ENCODE data around the gene MEI1. TPM values are rescaled to one million over a fixed set of nuclear protein-coding genes. Genes with fewer than 3 reads are reported as not detected.

The MEI1 gene
- total RNA-seq, 1 experiment from 2014 or later = 0.24 TPM

DNA sequence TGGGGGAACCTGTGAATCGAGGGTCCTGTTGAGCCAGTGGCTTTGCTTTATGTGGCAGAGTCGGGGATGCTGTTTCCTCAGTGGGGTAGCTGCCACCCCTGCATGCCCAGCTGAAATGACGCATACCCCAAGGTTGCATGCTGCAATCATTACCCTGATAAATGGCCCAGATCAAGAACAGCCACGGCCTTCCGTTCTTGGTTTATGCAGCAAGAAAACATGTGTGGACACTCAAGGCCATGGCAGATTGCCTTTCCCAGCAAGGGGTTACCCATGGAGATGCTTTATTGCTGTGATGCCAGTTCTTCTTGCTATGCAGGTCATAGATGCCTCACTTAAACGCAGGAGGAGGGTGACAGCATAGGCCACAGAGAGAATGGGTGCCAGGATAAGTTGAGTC lies 119.3 kb downstream of the MEI1 start:
- TF ChIP-seq, protein P1, sequence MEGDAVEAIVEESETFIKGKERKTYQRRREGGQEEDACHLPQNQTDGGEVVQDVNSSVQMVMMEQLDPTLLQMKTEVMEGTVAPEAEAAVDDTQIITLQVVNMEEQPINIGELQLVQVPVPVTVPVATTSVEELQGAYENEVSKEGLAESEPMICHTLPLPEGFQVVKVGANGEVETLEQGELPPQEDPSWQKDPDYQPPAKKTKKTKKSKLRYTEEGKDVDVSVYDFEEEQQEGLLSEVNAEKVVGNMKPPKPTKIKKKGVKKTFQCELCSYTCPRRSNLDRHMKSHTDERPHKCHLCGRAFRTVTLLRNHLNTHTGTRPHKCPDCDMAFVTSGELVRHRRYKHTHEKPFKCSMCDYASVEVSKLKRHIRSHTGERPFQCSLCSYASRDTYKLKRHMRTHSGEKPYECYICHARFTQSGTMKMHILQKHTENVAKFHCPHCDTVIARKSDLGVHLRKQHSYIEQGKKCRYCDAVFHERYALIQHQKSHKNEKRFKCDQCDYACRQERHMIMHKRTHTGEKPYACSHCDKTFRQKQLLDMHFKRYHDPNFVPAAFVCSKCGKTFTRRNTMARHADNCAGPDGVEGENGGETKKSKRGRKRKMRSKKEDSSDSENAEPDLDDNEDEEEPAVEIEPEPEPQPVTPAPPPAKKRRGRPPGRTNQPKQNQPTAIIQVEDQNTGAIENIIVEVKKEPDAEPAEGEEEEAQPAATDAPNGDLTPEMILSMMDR (conservative IDR thresholded peaks at IDR 0.05; ENCODE audit: low read depth, low read length) = no peak
- no peak for TF ChIP-seq EZH2 (IDR thresholded peaks at IDR 0.05; ENCODE audit: borderline replicate concordance, low read depth, low read length, poor library complexity, severe bottlenecking)
- no TSS peak for BruUV-seq (replicated peaks)
- intact Hi-C loops (cut with micrococcal nuclease; ENCODE audit: unreplicated experiment) = no loop called here

DNA sequence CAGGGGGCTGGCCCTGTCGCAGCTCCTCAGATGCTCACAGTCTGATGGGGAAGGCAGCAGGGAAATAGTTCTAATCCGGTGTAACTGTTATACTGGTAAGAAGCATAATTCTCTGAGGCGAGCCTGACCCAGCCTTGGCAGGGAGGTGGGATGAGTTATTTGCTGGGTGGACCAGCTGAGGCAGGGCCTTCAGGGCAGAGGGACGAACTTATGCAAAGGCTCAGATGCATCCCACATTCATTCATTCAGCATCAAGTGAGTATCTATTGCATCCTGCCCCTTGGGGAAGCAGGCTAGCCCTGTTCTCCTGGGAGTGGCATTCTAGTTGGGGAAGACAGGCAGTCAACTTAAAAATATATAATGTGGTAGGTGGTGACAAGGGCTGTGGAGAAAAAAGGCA lies 120.0 kb downstream of the MEI1 start:
- H3K27ac ChIP-seq (ENCODE audit: low read depth, low read length, poor library complexity, severe bottlenecking) = no peak overlapping the region
- intact Hi-C loops (cut with micrococcal nuclease; ENCODE audit: unreplicated experiment) = no loop called here

More for the DNA sequence above, 119.3 kb downstream of the MEI1 start:
- POLR2A ChIA-PET (ENCODE audit: low non-redundant PET) = no interaction called here
- H3K36me3 ChIP-seq (ENCODE audit: insufficient read depth, low read length, poor library complexity, severe bottlenecking) = peaks cover 11% of the 10 kb centered on the region
- no peak for DNase-seq (ENCODE audit: low spot score)
- H3K27me3 ChIP-seq (replicated peaks; ENCODE audit: insufficient read depth, low read depth, low read length, poor library complexity) = no peaks in the 10 kb centered on the region
- no peak overlapping the region for H3K4me3 ChIP-seq (ENCODE audit: low read depth, low read length, poor library complexity, severe bottlenecking)
- CTCF ChIA-PET = no interaction called here
- H3K9me3 ChIP-seq (ENCODE audit: low read depth, low read length, poor library complexity, severe bottlenecking) = no peaks in the 10 kb centered on the region
- H3K4me1 ChIP-seq (ENCODE audit: insufficient read depth, low read length, poor library complexity, severe bottlenecking) = peaks cover 14% of the 10 kb centered on the region
- peak overlapping the region; percentile 23 for H3K27ac ChIP-seq (ENCODE audit: low read depth, low read length, poor library complexity, severe bottlenecking)

DNA sequence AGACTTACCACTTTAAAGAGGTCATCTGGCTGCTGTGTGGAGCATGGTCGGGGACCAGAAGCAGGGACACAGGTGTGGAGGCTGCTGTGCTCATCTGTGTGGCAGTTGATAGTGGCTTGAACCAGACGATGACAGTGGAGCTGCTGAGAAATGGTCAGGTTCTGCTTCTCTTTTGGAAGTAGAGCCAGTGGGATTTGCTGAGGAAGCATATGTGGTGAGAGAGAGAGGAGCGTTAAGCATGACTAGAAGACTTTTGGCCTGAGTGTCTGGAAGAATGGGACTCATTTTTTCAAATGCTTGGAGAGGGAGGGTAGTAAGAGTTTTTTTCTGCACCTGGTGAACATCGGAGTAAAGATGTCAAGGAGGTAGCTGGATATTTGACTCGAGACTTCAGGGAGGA lies 121.1 kb downstream of the MEI1 start:
- TF ChIP-seq, protein P1 (conservative IDR thresholded peaks at IDR 0.05; ENCODE audit: low read depth, low read length) = no peak
- TF ChIP-seq EZH2 (IDR thresholded peaks at IDR 0.05; ENCODE audit: borderline replicate concordance, low read depth, low read length, poor library complexity, severe bottlenecking) = no peak
- BruUV-seq (replicated peaks) = no TSS peak
- H3K4me3 ChIP-seq (ENCODE audit: low read depth, low read length, poor library complexity, severe bottlenecking) = no peak overlapping the region
- H3K9me3 ChIP-seq (ENCODE audit: low read depth, low read length, poor library complexity, severe bottlenecking) = no peaks in the 10 kb centered on the region
- DNase-seq (ENCODE audit: low spot score) = no peak
- H3K27ac ChIP-seq (ENCODE audit: low read depth, low read length, poor library complexity, severe bottlenecking) = peak overlapping the region; percentile 22
- H3K4me1 ChIP-seq (ENCODE audit: insufficient read depth, low read length, poor library complexity, severe bottlenecking) = peaks cover 14% of the 10 kb centered on the region
- POLR2A ChIA-PET (ENCODE audit: low non-redundant PET) = no interaction called here
- H3K27me3 ChIP-seq (replicated peaks; ENCODE audit: insufficient read depth, low read depth, low read length, poor library complexity) = no peaks in the 10 kb centered on the region
- peaks cover 11% of the 10 kb centered on the region for H3K36me3 ChIP-seq (ENCODE audit: insufficient read depth, low read length, poor library complexity, severe bottlenecking)
- CTCF ChIA-PET = no interaction called here
- intact Hi-C loops (cut with micrococcal nuclease; ENCODE audit: unreplicated experiment) = loop anchor here (5.0 kb wide), 1 partner anchor 292 kb away; no protein-coding TSS in a partner anchor

More for the DNA sequence above, 120.0 kb downstream of the MEI1 start:
- no TSS peak for BruUV-seq (replicated peaks)
- no peaks in the 10 kb centered on the region for H3K9me3 ChIP-seq (ENCODE audit: low read depth, low read length, poor library complexity, severe bottlenecking)
- H3K36me3 ChIP-seq (ENCODE audit: insufficient read depth, low read length, poor library complexity, severe bottlenecking) = peaks cover 11% of the 10 kb centered on the region
- H3K27me3 ChIP-seq (replicated peaks; ENCODE audit: insufficient read depth, low read depth, low read length, poor library complexity) = no peaks in the 10 kb centered on the region
- CTCF ChIA-PET = no interaction called here
- no peak overlapping the region for H3K4me3 ChIP-seq (ENCODE audit: low read depth, low read length, poor library complexity, severe bottlenecking)
- TF ChIP-seq, protein P1 (conservative IDR thresholded peaks at IDR 0.05; ENCODE audit: low read depth, low read length) = no peak
- POLR2A ChIA-PET (ENCODE audit: low non-redundant PET) = no interaction called here
- H3K4me1 ChIP-seq (ENCODE audit: insufficient read depth, low read length, poor library complexity, severe bottlenecking) = peaks cover 14% of the 10 kb centered on the region
- no peak for DNase-seq (ENCODE audit: low spot score)

Data from A673 (cell line).